SIG-M5 (cell line): ENCODE measurements around the gene WDR4.
"Not testable (repeated sequence)": the region's sequence is repeated elsewhere in the genome, so short reads cannot be mapped to it uniquely, and the experiment has no call there.

Experiments used
- DNase-seq: peaks from one replicate; lab custom pipeline; 2025; lab: John Stamatoyannopoulos, UW

WDR4 gene

GRCh38 chr21:42852925-42853570, 26.3 kb downstream of the WDR4 start:
- no peak for DNase-seq

DNA sequence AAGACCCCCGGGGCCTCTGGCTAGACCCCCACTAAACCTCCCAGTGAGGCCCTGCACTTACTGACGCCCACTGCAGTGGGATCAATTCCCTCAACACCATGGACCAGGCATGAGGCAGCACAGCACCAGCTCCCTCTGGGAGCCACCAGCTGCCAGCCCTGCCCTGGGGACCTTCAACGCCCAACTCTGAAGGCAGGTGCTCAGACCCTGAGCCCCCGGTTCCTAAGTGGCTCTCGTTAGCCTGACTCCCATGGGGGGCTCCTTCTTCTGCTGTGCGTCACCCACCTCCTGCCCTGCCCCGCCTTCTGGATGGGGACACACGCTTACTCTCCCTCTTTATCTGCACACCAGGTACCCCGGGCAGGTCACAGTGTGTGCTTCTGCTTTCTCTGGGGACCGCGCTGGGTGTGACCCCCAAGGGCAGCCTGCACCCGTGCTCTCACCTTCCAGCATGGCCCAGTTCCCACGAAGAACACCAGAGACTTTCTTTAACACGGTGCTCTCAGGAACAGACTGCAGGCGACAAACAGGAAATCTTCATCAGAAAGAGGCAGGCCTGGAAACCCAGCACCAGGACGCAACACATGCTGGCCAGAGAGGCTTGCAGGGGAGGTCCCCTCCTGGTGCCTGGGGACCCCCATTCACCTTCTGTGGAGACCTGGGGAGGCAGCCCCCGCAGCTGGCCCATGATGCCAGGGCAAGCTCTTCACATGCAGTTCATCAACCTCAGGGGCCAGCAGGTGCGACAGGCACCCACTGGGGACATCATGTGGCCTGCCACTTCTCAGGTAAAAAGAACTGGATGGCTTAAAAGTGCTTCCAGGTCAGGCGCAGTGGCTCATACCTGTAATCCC, 27.3 kb downstream of the WDR4 start:
- no peak for DNase-seq

DNA sequence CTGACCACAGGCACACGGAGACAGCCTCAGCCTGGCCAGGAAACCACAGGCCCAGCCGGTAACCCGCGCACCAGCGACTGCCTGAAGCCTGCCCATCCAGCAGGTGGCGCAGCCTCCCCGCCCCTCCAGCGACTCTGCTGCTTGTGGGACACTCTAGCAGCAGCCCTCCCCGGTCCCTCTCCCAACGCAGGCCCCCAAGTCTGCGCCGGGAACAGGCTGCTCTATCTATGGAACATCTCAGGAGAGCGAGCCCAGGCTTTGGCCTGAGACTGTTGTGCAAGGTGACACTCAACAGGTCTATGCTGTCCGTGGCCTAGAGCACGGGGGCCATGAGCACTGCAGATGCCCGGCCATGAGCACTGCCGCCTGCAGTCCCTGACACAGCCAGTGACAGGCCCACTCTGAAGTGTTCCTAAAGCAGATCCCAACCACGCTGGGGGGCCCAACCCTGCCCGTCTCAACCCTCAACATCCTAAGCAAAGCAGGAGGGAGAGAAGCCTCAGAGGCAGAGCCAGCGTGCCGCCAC, 28.4 kb downstream of the WDR4 start:
- DNase-seq: no peak

- DNase-seq: no peak
Observed at GRCh38 chr21:42850463-42850862, 28.9 kb downstream of the WDR4 start.

- DNase-seq: no peak
Observed at GRCh38 chr21:42849759-42850412, 29.5 kb downstream of the WDR4 start.

GRCh38 chr21:42848932-42849758, 30.2 kb downstream of the WDR4 start:
- DNase-seq: no peak

GRCh38 chr21:42848144-42848931, 31.0 kb downstream of the WDR4 start:
- DNase-seq: not testable (repeated sequence)

- DNase-seq: no peak
Observed at GRCh38 chr21:42847726-42848125, 31.6 kb downstream of the WDR4 start.

DNA sequence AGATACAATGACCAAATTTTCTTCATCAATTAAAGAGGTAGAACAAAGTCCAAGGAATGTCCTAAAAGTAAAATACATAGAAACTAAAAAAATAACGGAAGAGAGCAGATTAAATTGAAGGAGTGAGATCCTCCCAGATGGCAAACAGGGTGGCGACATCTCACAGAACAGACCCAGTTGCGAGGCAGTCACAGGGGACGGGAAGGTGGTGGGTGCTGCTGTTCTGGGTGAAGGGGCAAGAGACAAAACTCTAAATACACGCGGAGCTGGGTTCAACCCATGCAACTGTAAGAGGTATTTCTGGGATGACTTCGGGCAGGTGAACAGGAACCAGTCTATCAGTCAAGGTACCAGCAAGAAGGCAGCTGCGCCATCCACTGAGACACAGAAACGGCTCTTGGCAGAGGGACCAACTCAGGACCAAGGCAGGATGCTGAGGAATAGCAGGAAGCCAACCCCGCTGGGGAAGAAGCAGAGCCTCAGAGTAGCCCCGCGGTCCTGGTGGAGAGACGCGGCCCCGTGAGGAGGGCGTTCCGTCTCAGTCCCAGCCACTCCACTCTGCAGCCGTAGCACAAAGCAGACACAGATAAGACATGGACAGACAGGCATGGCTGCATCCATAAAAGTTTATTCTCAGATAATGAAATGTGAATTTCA, 32.2 kb downstream of the WDR4 start:
- DNase-seq: no peak

DNA sequence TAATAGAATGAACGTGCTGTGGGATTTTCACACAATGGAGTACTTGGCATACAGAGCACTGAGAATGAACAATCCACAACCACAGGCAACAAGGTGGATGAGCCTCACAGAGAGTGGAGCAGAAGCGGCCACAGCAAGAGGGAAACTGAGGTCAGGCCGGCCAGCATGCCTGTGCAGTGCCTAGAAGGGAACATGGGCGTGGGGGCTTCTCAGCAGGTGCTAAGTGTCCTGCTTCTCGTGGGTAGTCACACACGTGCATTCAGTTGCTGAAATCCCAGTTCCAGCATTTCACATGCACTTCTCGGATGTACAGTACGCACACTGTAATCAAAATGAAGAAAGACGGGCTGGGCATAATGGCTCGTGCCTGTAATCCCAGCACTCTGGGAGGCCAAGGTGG, 33.1 kb downstream of the WDR4 start:
- DNase-seq: no peak

DNA sequence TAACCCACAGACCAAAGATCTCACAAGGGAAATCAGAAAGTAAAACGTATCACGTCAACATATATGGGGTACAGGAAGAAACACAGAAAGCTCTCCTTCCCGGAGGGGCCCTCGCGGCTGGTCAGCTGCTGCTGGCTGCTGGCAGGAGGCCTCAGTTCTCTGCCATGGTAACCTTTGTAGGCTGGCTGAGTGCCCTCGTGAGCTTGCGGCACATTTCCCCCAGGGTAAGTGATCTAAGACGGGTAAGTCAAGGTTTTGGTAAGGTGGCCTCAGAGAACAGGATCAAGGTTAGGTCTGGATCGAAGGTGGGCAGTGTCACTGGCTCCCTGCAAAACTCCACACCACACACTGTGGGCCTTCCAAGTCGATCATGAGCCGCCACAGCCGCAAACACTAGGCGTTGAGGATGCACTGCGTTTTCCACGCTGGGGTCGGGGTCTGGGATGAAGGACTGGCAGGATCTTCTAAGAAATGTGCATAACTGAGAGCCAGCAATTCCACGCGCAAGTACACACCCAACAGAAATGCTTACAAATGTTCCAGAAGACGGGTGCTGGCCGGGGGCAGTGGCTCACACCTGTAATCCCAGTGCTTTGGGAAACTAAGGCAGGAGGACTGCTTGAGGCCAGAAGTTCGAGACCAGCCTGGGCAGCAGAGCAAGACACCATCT, 33.9 kb downstream of the WDR4 start:
- DNase-seq: no peak

DNA sequence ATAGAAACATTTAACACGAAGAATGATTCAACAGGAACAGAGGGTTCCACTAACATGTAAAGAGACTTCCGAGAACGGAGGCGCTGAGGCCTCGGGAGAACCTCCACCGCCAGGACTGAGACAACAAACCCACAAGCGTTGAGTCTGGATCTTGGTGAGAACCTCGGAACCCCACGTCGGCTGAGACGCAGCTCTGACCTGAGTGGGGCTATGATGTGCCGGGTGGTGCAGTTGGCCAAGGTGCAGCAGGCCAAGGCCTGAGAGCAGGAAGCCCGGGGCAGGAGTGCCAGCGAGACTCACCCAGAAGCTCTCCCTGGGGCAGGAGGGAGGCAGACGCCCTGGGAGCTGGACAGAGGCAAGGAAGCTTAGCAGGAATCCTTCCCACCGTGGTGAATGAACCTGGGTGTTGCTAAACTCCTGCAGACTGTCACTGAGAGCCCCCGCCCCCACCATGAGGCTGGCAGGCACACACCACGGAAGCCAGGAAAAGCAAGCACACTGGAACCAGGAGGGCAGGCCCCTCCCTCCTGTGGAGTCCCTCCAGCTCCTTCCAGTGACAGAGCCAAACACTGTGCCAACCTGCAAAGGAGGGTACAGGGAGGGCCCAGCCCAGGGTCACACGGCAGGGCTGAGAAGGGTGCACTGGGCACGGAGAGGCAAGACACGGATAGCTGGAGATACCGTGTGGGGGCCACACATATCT, 34.8 kb downstream of the WDR4 start:
- DNase-seq: no peak

GRCh38 chr21:42843056-42843455, 36.3 kb downstream of the WDR4 start:
- no peak for DNase-seq

DNA sequence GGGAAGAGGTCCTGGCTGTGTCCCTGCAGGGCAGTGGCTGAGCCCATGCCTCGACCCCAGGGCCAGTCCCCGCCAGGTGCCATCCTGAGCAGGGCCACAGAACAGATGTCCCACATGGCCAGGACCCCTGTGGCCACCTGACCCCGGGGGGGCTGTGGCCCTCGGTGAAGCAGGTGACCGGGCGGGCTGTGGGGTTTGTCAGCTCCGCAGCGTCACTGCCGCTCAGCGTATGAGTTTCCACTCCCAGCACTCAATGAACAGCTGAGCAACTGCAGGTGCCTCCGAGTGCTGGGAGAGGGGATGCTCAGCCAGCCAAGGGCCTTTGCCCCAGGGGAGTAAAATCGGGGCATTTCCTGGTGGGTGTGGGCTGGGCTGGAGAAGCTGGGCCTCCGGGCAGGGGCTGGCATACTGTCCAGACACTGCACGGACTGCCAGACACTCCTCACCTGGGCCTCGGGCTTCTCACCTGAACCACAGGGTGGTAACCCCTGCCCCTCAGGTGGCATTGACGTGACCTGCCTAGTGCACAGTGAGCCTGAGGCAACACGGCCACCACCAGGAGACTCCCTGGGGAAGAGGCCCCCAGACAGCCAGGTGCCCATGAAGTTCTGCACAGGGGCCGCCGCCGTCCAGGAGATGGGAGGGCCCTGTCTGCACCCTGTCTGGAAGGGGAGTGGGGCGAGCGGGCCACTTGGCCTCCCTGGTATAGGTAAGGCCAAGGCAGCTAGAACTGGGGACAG, 37.3 kb downstream of the WDR4 start:
- not testable (repeated sequence) for DNase-seq

DNA sequence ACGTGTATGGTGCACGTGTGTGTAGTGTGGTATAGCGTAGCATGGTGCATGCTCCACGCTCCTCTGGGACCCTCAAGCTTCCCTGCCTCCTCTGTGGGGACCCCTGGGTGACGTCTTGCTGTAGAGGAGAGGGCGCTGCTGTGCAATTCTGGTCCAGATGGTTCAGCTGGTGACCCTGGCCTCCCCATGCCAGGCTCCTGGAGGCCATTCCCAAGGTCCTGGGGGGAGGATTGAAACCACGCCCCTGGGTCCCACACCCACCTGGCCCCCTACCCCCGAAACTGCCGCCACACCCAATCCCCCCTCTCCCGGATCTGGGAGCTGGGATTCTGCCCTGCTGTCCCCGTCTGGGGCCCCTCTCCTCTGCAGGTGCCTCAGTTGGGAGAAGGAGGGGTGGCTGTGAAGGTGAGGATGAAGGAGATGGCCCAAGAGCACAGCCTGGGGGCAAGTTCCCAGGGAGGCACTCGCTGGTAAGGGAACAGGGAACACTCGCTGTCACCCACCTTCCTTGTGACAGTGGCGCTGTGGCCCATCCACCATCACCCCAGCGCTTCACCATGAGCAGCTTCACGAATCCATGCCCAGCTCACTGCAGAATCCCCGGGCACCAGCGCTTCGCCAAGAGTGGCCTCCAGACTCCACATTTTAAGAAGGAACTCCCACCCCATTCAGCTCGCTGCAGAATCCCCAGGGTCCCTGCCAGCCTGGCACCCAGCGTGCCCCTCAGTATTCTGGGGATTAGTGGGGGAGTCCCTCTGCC, 38.0 kb downstream of the WDR4 start:
- no peak for DNase-seq

DNA sequence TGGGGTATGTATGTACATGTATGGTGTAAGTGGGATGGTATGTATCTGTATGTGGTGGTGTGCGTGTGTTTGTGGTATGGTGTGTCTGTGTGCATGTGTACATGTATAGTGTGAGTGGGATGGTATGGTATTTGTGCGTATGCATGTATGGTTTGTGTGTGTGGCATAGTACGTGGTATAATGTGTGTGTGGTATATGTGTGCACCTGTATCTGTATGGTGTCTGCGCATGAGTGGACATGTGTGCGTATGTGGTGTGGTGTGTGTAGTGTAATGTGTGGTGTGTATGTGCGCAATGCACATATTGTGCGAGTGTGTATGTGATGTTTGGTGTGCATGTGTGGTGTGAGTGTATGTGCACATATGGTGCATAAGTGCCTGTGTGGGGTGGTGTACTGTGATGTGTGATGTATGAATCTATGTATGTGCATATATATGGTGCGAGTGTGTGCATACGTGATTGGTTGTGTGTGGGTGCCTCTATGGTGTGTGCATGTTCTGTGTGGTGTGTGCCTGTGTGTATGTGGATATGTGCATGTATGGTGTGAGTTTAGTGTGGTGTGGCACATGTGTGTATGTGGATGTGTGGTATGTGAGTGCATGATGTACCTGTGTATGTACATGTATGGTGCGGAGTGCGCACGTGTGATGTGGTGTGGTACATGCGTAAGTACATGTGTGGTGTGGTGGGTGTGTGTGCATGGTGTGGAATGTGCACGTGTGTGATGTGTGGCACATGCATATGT, 38.8 kb downstream of the WDR4 start:
- DNase-seq: no peak
